Renal cortex interstitium (tissue), 3 donors: ENCODE measurements around the gene FIS1. TPM values are rescaled to one million over a fixed set of nuclear protein-coding genes. Genes with fewer than 3 reads are reported as not detected.

ENCODE experiments used
- polyA plus RNA-seq, 3 donors: library from polyadenylated mRNA; unstranded; fragments of 120-200 nt; gene quantifications; one replicate each; pipeline ENCODE4 v1.2.1, GENCODE V29; 2013; ENCODE audit not compliant: insufficient read length in 3 of 3

FIS1 gene
- polyA plus RNA-seq, 3 donors = 131 to 168 (median 139) TPM

Other genes starting within 250 kb of the FIS1 start
- gene MUC17, start 225.0 kb downstream of the FIS1 start, polyA plus RNA-seq = under 1 TPM in 1 of 3 donors, not detected in 2; 0.39 TPM
- gene TRIM56, start 159.6 kb downstream of the FIS1 start, polyA plus RNA-seq = 10 to 100 TPM; 16.9 to 22.3 (median 17.0) TPM
- gene SERPINE1, start 118.0 kb downstream of the FIS1 start, polyA plus RNA-seq = 1 to 10 TPM in 2 of 3 donors, under 1 TPM in 1; 0.89 to 1.5 (median 1.1) TPM
- gene AP1S1, start 90.6 kb downstream of the FIS1 start, polyA plus RNA-seq = 10 to 100 TPM; 63.4 to 77.4 (median 73.4) TPM
- under 1 TPM; 0.08 to 0.61 (median 0.17) TPM for gene VGF, start 79.5 kb downstream of the FIS1 start, polyA plus RNA-seq
- under 1 TPM in 2 of 3 donors, not detected in 1; 0.06 to 0.08 TPM for gene NAT16, start 64.8 kb downstream of the FIS1 start, polyA plus RNA-seq
- gene MOGAT3, start 44.0 kb downstream of the FIS1 start, polyA plus RNA-seq = 1 to 10 TPM in 1 of 3 donors, under 1 TPM in 2; 0.53 to 1.5 (median 0.99) TPM
- gene PLOD3, start 27.5 kb downstream of the FIS1 start, polyA plus RNA-seq = 10 to 100 TPM; 43.6 to 54.4 (median 53.0) TPM
- 10 to 100 TPM; 50.2 to 76.5 (median 68.2) TPM for gene ZNHIT1, start 26.9 kb downstream of the FIS1 start, polyA plus RNA-seq
- 10 to 100 TPM in 2 of 3 donors, 1 to 10 TPM in 1; 8.2 to 19.5 (median 12.1) TPM for gene CLDN15, start 7.3 kb downstream of the FIS1 start, polyA plus RNA-seq
- 10 to 100 TPM; 71.4 to 78.3 (median 73.1) TPM for gene IFT22, start 76.7 kb upstream of the FIS1 start, polyA plus RNA-seq
- gene COL26A1, start 117.8 kb upstream of the FIS1 start, polyA plus RNA-seq = 10 to 100 TPM; 22.3 to 34.7 (median 28.3) TPM